ENCODE data around the gene SCARB2.

SCARB2 gene

GRCh38 chr4:76179398-76180318 lies 34.0 kb downstream of the SCARB2 start:
- no peaks in the 10 kb centered on the region for H3K4me1 Mint-ChIP-seq (ENCODE audit: low read depth)
- H3K36me3 Mint-ChIP-seq (ENCODE audit: low read depth) = no peaks in the 10 kb centered on the region
- no peaks in the 10 kb centered on the region for H3K27me3 Mint-ChIP-seq (ENCODE audit: low read depth)
- H3K9me3 Mint-ChIP-seq = no peaks in the 10 kb centered on the region
- H3K4me3 Mint-ChIP-seq = no peak overlapping the region
- H3K27ac Mint-ChIP-seq = no peak overlapping the region
- peak; percentile 61 for DNase-seq (ENCODE audit: low spot score)

GRCh38 chr4:76178296-76178695 lies 35.3 kb downstream of the SCARB2 start:
- Mint-ChIP-seq H3K4me3 (no peak overlapping the region), H3K9me3 (no peaks in the 10 kb centered on the region), H3K36me3 (ENCODE audit: low read depth) (no peaks in the 10 kb centered on the region), H3K27ac (no peak overlapping the region), H3K4me1 (ENCODE audit: low read depth) (no peaks in the 10 kb centered on the region), H3K27me3 (ENCODE audit: low read depth) (no peaks in the 10 kb centered on the region)
- DNase-seq (ENCODE audit: low spot score) = no peak

- Mint-ChIP-seq H3K36me3 (ENCODE audit: low read depth) (no peaks in the 10 kb centered on the region), H3K4me1 (ENCODE audit: low read depth) (no peaks in the 10 kb centered on the region), H3K9me3 (no peaks in the 10 kb centered on the region), H3K27ac (no peak overlapping the region), H3K27me3 (ENCODE audit: low read depth) (no peaks in the 10 kb centered on the region), H3K4me3 (no peak overlapping the region)
- no peak for DNase-seq (ENCODE audit: low spot score)
Measured at GRCh38 chr4:76177709-76178108, 35.9 kb downstream of the SCARB2 start.

- Mint-ChIP-seq H3K4me1 (ENCODE audit: low read depth) (no peaks in the 10 kb centered on the region), H3K9me3 (no peaks in the 10 kb centered on the region), H3K27ac (no peak overlapping the region), H3K27me3 (ENCODE audit: low read depth) (no peaks in the 10 kb centered on the region), H3K4me3 (no peak overlapping the region), H3K36me3 (ENCODE audit: low read depth) (no peaks in the 10 kb centered on the region)
- no peak for DNase-seq (ENCODE audit: low spot score)
Measured at GRCh38 chr4:76175336-76175735, 38.3 kb downstream of the SCARB2 start.

- DNase-seq (ENCODE audit: low spot score) = no peak
- Mint-ChIP-seq H3K4me1 (ENCODE audit: low read depth) (no peaks in the 10 kb centered on the region), H3K27ac (no peak overlapping the region), H3K27me3 (ENCODE audit: low read depth) (no peaks in the 10 kb centered on the region), H3K9me3 (no peaks in the 10 kb centered on the region), H3K4me3 (no peak overlapping the region), H3K36me3 (ENCODE audit: low read depth) (no peaks in the 10 kb centered on the region)
Measured at GRCh38 chr4:76174216-76174615, 39.4 kb downstream of the SCARB2 start.

GRCh38 chr4:76168688-76169087 lies 44.9 kb downstream of the SCARB2 start:
- no peaks in the 10 kb centered on the region for H3K9me3 Mint-ChIP-seq

GRCh38 chr4:76166480-76166879 lies 47.1 kb downstream of the SCARB2 start:
- Mint-ChIP-seq H3K9me3 (no peaks in the 10 kb centered on the region), H3K4me3 (no peak overlapping the region), H3K27ac (no peak overlapping the region), H3K4me1 (ENCODE audit: low read depth) (no peaks in the 10 kb centered on the region), H3K36me3 (ENCODE audit: low read depth) (no peaks in the 10 kb centered on the region), H3K27me3 (ENCODE audit: low read depth) (no peaks in the 10 kb centered on the region)
- no peak for DNase-seq (ENCODE audit: low spot score)

More at GRCh38 chr4:76168688-76169087, 44.9 kb downstream of the SCARB2 start:
- no peak for DNase-seq (ENCODE audit: low spot score)
- no peaks in the 10 kb centered on the region for H3K4me1 Mint-ChIP-seq (ENCODE audit: low read depth)
- no peak overlapping the region for H3K4me3 Mint-ChIP-seq
- no peaks in the 10 kb centered on the region for H3K36me3 Mint-ChIP-seq (ENCODE audit: low read depth)
- H3K27ac Mint-ChIP-seq = no peak overlapping the region
- no peaks in the 10 kb centered on the region for H3K27me3 Mint-ChIP-seq (ENCODE audit: low read depth)

GRCh38 chr4:76160355-76160754 lies 53.3 kb downstream of the SCARB2 start:
- Mint-ChIP-seq H3K27ac (no peak overlapping the region), H3K36me3 (ENCODE audit: low read depth) (no peaks in the 10 kb centered on the region), H3K4me1 (ENCODE audit: low read depth) (no peaks in the 10 kb centered on the region), H3K27me3 (ENCODE audit: low read depth) (no peaks in the 10 kb centered on the region), H3K4me3 (no peak overlapping the region), H3K9me3 (no peaks in the 10 kb centered on the region)
- DNase-seq (ENCODE audit: low spot score) = no peak

- DNase-seq (ENCODE audit: low spot score) = no peak
- Mint-ChIP-seq H3K36me3 (ENCODE audit: low read depth) (no peaks in the 10 kb centered on the region), H3K4me1 (ENCODE audit: low read depth) (no peaks in the 10 kb centered on the region), H3K4me3 (no peak overlapping the region), H3K27me3 (ENCODE audit: low read depth) (peaks cover 4% of the 10 kb centered on the region), H3K9me3 (no peaks in the 10 kb centered on the region), H3K27ac (no peak overlapping the region)
Measured at GRCh38 chr4:76156635-76157034, 57.0 kb downstream of the SCARB2 start.

- H3K36me3 Mint-ChIP-seq (ENCODE audit: low read depth) = no peaks in the 10 kb centered on the region
- H3K27me3 Mint-ChIP-seq (ENCODE audit: low read depth) = peaks cover 4% of the 10 kb centered on the region
- no peak overlapping the region for H3K27ac Mint-ChIP-seq
- no peaks in the 10 kb centered on the region for H3K4me1 Mint-ChIP-seq (ENCODE audit: low read depth)
- H3K9me3 Mint-ChIP-seq = no peaks in the 10 kb centered on the region
- no peak for DNase-seq (ENCODE audit: low spot score)
- no peak overlapping the region for H3K4me3 Mint-ChIP-seq
Measured at GRCh38 chr4:76155979-76156378, 57.6 kb downstream of the SCARB2 start.

GRCh38 chr4:76153356-76153755 lies 60.3 kb downstream of the SCARB2 start:
- Mint-ChIP-seq H3K36me3 (ENCODE audit: low read depth) (peaks cover 4% of the 10 kb centered on the region), H3K9me3 (no peaks in the 10 kb centered on the region), H3K27me3 (ENCODE audit: low read depth) (peaks cover 4% of the 10 kb centered on the region), H3K27ac (no peak overlapping the region), H3K4me1 (ENCODE audit: low read depth) (peaks cover 9% of the 10 kb centered on the region), H3K4me3 (no peak overlapping the region)
- DNase-seq (ENCODE audit: low spot score) = no peak

GRCh38 chr4:76148142-76148865 lies 65.3 kb downstream of the SCARB2 start, which contains the start of gene NUP54:
TSS of gene NUP54 (minus strand) at chr4:76148397. CDS start at chr4:76148374, 23 bp downstream.
- H3K27ac Mint-ChIP-seq = peak within 1 kb of the TSS; percentile 93
- no peaks in the 10 kb centered on the region for H3K9me3 Mint-ChIP-seq
- peaks cover 23% of the 10 kb centered on the region for H3K4me1 Mint-ChIP-seq (ENCODE audit: low read depth)
- peak within 1 kb of the TSS; percentile 93 for H3K4me3 Mint-ChIP-seq
- peak; percentile 96 for DNase-seq (ENCODE audit: low spot score)
- peaks cover 10% of the 10 kb centered on the region for H3K36me3 Mint-ChIP-seq (ENCODE audit: low read depth)
- peaks cover 4% of the 10 kb centered on the region for H3K27me3 Mint-ChIP-seq (ENCODE audit: low read depth)

GRCh38 chr4:76147454-76148141 lies 66.0 kb downstream of the SCARB2 start:
- H3K27ac Mint-ChIP-seq = peak overlapping the region; percentile 93
- peaks cover 1% of the 10 kb centered on the region for H3K27me3 Mint-ChIP-seq (ENCODE audit: low read depth)
- H3K36me3 Mint-ChIP-seq (ENCODE audit: low read depth) = peaks cover 14% of the 10 kb centered on the region
- H3K9me3 Mint-ChIP-seq = no peaks in the 10 kb centered on the region
- H3K4me1 Mint-ChIP-seq (ENCODE audit: low read depth) = peaks cover 25% of the 10 kb centered on the region
- DNase-seq (ENCODE audit: low spot score) = peak; percentile 65
- H3K4me3 Mint-ChIP-seq = peak overlapping the region; percentile 93

GRCh38 chr4:76144546-76144945 lies 69.1 kb downstream of the SCARB2 start:
- H3K4me3 Mint-ChIP-seq = no peak overlapping the region
- H3K27ac Mint-ChIP-seq = no peak overlapping the region
- H3K9me3 Mint-ChIP-seq = no peaks in the 10 kb centered on the region
- H3K36me3 Mint-ChIP-seq (ENCODE audit: low read depth) = peaks cover 31% of the 10 kb centered on the region
- DNase-seq (ENCODE audit: low spot score) = no peak
- no peaks in the 10 kb centered on the region for H3K27me3 Mint-ChIP-seq (ENCODE audit: low read depth)
- H3K4me1 Mint-ChIP-seq (ENCODE audit: low read depth) = peaks cover 22% of the 10 kb centered on the region
